Liver (tissue), 3 donors: ENCODE data around the gene ERC2.

Experiments
- CTCF ChIP-seq: fragments of 150-350 bp; IDR thresholded peaks from 2 replicates; pipeline ENCODE4 v1.5.1; 2017; ENCODE audit warnings: improper control_type of control experiment, low read depth, low read length; ENCODE audit not compliant: missing input control
- JUND ChIP-seq, 2 donors: IDR thresholded peaks; 2 replicates each; pipeline ENCODE4 v1.6.1; 2016; ENCODE audit warnings: antibody characterized with exemption in 2 of 2
- MAX ChIP-seq: IDR thresholded peaks from 2 replicates; pipeline ENCODE4 v1.6.1; 2016; ENCODE audit warnings: antibody characterized with exemption
- RAD21 ChIP-seq, 2 donors: IDR thresholded peaks; 2 replicates each; pipeline ENCODE4 v1.6.1; 2016; ENCODE audit warnings: antibody characterized with exemption in 2 of 2, mild to moderate bottlenecking in 2 of 2
- YY1 ChIP-seq: IDR thresholded peaks from 2 replicates; pipeline ENCODE4 v1.6.1; 2016; ENCODE audit warnings: antibody characterized with exemption, mild to moderate bottlenecking
- ZBTB33 ChIP-seq: IDR thresholded peaks from 2 replicates; pipeline ENCODE4 v1.6.1; 2016; ENCODE audit warnings: antibody characterized with exemption
- donor health status: healthy.
- donor health status: healthy.

- TF ChIP-seq CTCF (no peak), MAX (no peak), JUND (IDR thresholded peaks at IDR 0.05) (no peak), ZBTB33 (no peak), RAD21 (IDR thresholded peaks at IDR 0.05) (no peak), YY1 (no peak)
Measured at GRCh38 chr3:55828712-55829111, 639.6 kb downstream of the ERC2 start.
